ENCODE measurements around the gene TGM6. TPM values are rescaled to one million over a fixed set of nuclear protein-coding genes. Genes with fewer than 3 reads are reported as not detected.

TGM6 gene
- total and polyA plus RNA-seq, 4 donors: not detected

DNA sequence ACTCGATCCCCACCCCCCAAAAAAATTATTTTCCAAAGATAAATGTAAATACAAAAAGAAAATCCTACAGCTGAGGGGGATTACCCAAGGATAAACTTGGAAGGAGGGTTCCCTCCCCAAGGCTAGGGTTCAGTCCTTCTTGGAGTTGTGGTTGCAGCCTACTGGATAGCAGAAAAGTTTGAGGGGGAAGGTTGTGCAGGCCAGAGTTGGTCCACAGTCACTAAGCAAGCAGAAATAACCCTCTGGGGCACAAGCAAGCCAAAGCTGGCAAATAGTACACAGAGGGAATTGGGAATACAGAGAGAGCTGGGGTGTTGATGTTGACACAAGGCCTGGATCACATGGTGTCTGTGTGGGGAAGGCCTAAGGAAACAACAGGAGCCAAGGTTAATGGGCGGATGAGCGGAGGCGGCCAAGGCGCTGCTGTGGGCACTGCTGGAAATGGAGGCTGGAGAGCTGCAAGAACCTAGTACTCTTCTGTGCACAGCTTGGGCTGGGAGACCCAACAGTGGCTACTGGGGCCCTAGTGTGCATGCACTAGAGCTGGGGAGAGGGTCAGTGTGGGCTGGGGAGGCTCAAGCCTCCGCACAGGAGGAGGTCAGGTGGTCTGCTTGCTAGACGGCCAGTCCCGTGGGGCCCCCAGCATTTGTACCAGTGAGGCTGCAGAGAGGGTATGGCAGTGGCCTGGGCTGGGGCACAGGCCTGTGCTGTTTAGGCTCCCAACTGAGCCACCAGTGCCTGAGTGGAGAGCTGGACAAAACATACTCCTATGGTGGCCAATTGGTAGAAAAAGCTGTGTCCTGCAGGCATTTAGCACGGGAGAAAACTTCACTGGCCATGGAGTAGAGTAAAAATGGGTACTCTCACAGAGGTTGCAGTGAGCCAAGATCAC is 95.4 kb downstream of the TGM6 start:
- no peak for ATAC-seq (ENCODE audit: insufficient read depth, low FRiP score)
- DNase-seq: no peak
- Histone ChIP-seq H3K27me3 (ENCODE audit: control insufficient read depth in 3 of 3, insufficient read depth in 3 of 3, low read length in 2 of 3) (no peaks in the 10 kb centered on the region), H3K36me3 (ENCODE audit: control insufficient read depth in 4 of 4, insufficient read depth in 4 of 4, low read length in 4 of 4) (peaks cover 0 to 10% (median 2%) of the 10 kb centered on the region in 4 donors), H3K4me1 (ENCODE audit: control insufficient read depth in 5 of 5, insufficient read depth in 5 of 5, low read length in 5 of 5) (peaks cover 0 to 1% (median 0%) of the 10 kb centered on the region in 5 donors), H3K9ac (ENCODE audit: insufficient read depth in 1 of 2, low read length in 2 of 2) (no peak overlapping the region), H3K9me3 (ENCODE audit: control insufficient read depth in 4 of 4, insufficient read depth in 3 of 4, low read length in 3 of 4) (peaks cover 0 to 2% (median 0%) of the 10 kb centered on the region in 4 donors), H3K27ac (ENCODE audit: low read depth in 1 of 2, low read length in 1 of 2) (no peak overlapping the region), H3K4me3 (no peak overlapping the region)
- WGBS, 2 donors: 97 to 98% methylated on average over 9 of the region's 9 CpGs
- TF ChIP-seq, protein P1, sequence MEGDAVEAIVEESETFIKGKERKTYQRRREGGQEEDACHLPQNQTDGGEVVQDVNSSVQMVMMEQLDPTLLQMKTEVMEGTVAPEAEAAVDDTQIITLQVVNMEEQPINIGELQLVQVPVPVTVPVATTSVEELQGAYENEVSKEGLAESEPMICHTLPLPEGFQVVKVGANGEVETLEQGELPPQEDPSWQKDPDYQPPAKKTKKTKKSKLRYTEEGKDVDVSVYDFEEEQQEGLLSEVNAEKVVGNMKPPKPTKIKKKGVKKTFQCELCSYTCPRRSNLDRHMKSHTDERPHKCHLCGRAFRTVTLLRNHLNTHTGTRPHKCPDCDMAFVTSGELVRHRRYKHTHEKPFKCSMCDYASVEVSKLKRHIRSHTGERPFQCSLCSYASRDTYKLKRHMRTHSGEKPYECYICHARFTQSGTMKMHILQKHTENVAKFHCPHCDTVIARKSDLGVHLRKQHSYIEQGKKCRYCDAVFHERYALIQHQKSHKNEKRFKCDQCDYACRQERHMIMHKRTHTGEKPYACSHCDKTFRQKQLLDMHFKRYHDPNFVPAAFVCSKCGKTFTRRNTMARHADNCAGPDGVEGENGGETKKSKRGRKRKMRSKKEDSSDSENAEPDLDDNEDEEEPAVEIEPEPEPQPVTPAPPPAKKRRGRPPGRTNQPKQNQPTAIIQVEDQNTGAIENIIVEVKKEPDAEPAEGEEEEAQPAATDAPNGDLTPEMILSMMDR (IDR thresholded peaks at IDR 0.05; ENCODE audit: control extremely low read depth, extremely low read depth): no peak

DNA sequence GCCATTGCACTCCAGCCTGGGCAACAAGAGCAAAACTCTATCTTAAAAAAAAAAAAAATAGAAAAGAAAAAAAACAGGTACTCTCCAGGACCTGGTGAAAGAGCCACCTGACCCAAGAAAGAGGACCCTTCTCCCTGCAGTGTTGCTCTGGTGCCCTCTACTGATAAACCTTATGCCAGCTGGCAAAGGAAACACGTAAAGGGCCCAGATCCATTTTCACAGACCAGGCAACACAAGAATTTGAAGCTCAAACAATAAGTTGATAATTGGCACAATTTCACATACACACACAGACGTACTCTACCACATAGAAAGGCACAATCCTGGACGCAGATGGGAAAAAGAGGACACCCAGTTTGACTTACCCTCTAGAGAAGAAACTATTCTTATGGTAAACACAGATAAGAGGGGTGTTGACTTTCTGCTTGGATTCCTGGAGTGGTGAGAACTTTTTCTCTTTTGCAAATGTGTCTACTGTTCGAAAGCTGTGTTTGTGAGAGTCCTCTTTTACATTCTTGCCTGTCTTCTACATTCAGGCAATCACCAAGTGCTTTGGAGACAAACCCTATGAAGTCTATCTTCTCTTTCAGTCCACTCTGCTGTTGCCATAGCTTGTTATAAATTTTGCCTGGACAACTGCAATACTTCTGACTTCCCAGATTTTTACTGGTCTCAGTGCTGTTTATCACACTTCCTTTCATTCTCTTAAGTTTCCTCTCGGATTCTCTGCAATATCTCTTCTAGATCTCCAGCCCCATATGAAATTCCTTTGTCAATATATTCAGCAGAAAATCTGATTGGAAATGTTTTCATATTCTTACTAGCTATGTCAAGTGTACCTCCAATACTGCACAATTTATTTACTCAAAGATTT is 96.3 kb downstream of the TGM6 start:
- Histone ChIP-seq H3K36me3 (ENCODE audit: control insufficient read depth in 4 of 4, insufficient read depth in 4 of 4, low read length in 4 of 4) (peaks cover 0 to 16% (median 5%) of the 10 kb centered on the region in 4 donors), H3K4me1 (ENCODE audit: control insufficient read depth in 5 of 5, insufficient read depth in 5 of 5, low read length in 5 of 5) (no peaks in the 10 kb centered on the region), H3K27ac (ENCODE audit: low read depth in 1 of 2, low read length in 1 of 2) (no peak overlapping the region), H3K4me3 (no peak overlapping the region), H3K9me3 (ENCODE audit: control insufficient read depth in 4 of 4, insufficient read depth in 3 of 4, low read length in 3 of 4) (peaks cover 0 to 2% (median 0%) of the 10 kb centered on the region in 4 donors), H3K9ac (ENCODE audit: insufficient read depth in 1 of 2, low read length in 2 of 2) (no peak overlapping the region), H3K27me3 (ENCODE audit: control insufficient read depth in 3 of 3, insufficient read depth in 3 of 3, low read length in 2 of 3) (no peaks in the 10 kb centered on the region)
- TF ChIP-seq, protein P1 (IDR thresholded peaks at IDR 0.05; ENCODE audit: control extremely low read depth, extremely low read depth): no peak
- DNase-seq (no peak), ATAC-seq (ENCODE audit: insufficient read depth, low FRiP score) (no peak)
- WGBS, 2 donors: 76 to 77% methylated on average over 5 of the region's 5 CpGs

DNA sequence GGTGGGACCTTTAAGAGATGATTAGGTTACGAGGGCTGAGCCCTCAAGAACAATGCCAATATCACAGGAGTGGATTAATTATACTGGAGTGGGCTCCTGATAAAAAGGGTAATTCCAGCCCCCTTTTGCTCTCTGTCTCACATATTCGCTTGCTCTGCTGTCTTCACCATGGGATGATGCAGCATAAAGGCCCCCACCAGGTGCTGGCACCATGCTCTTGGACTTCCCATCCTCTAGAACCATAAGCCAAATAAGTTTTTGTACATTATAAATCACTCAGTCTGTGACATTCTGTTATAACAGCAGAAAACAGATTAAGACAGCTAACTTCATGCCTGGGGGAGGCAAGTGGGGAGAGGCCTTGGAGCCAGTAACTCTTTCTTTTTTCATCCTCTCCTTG is 99.7 kb downstream of the TGM6 start:
- H3K27ac ChIP-seq (ENCODE audit: low read depth in 1 of 2, low read length in 1 of 2): no peak overlapping the region
- H3K36me3 ChIP-seq (ENCODE audit: control insufficient read depth in 4 of 4, insufficient read depth in 4 of 4, low read length in 4 of 4): peaks cover 0 to 37% (median 23%) of the 10 kb centered on the region in 4 donors
- TF ChIP-seq, protein P1 (IDR thresholded peaks at IDR 0.05; ENCODE audit: control extremely low read depth, extremely low read depth): no peak
- peaks cover 0 to 2% (median 0%) of the 10 kb centered on the region in 4 donors for H3K9me3 ChIP-seq (ENCODE audit: control insufficient read depth in 4 of 4, insufficient read depth in 3 of 4, low read length in 3 of 4)
- H3K27me3 ChIP-seq (ENCODE audit: control insufficient read depth in 3 of 3, insufficient read depth in 3 of 3, low read length in 2 of 3): no peaks in the 10 kb centered on the region
- 97 to 98% methylated on average over 2 of the region's 2 CpGs for WGBS, 2 donors
- H3K4me3 ChIP-seq: no peak overlapping the region
- no peak for DNase-seq
- no peak overlapping the region for H3K9ac ChIP-seq (ENCODE audit: insufficient read depth in 1 of 2, low read length in 2 of 2)
- no peak for ATAC-seq (ENCODE audit: insufficient read depth, low FRiP score)
- H3K4me1 ChIP-seq (ENCODE audit: control insufficient read depth in 5 of 5, insufficient read depth in 5 of 5, low read length in 5 of 5): no peaks in the 10 kb centered on the region

Small RNA genes lying within 50 kb of the gene (small RNA-seq; reads per million reads assigned to genes)
- not detected for gene RF00019 (ENCODE audit: low replicate concordance)

Other genes with a start within 250 kb of the TGM6 start
- gene TGM3, start 84.9 kb upstream of the TGM6 start, total RNA-seq: 1 to 10 TPM in 1 of 2 donors, under 1 TPM in 1; 0.55 to 1.5 TPM
- gene TGM3, start 84.9 kb upstream of the TGM6 start, polyA plus RNA-seq: under 1 TPM; 0.41 to 0.48 TPM
- gene SNRPB, start 89.9 kb downstream of the TGM6 start, total RNA-seq: 100 to 1,000 TPM in 1 of 2 donors, 10 to 100 TPM in 1; 71.4 to 150 TPM
- 100 to 1,000 TPM; 207 to 291 TPM for gene SNRPB, start 89.9 kb downstream of the TGM6 start, polyA plus RNA-seq
- gene ZNF343, start 128.0 kb downstream of the TGM6 start, total RNA-seq: 10 to 100 TPM in 1 of 2 donors, 1 to 10 TPM in 1; 8.6 to 14.8 TPM
- 1 to 10 TPM; 4.9 to 5.6 TPM for gene ZNF343, start 128.0 kb downstream of the TGM6 start, polyA plus RNA-seq
- under 1 TPM in 1 of 2 donors, not detected in 1; 0.31 TPM for gene TMC2, start 155.7 kb downstream of the TGM6 start, total RNA-seq
- gene TMC2, start 155.7 kb downstream of the TGM6 start, polyA plus RNA-seq: under 1 TPM; 0.06 to 0.15 TPM